ENCODE measurements around the gene ZNF385C.

Gene ZNF385C

GRCh38 chr17:42120770-42121769, 22.8 kb upstream of the ZNF385C start, which contains the start of gene KAT2A:
TSS of gene KAT2A (minus strand) at chr17:42121367. CDS start at chr17:42121304, 63 bp downstream.
- no peak for TF ChIP-seq CTCF (IDR thresholded peaks at IDR 0.05; ENCODE audit: low read depth, low read length, missing control alignments)
- H3K36me3 ChIP-seq (replicated peaks): peaks cover 23% of the 10 kb centered on the region
- peak; percentile 70 for DNase-seq

GRCh38 chr17:42120161-42120769, 22.0 kb upstream of the ZNF385C start:
- no peak for TF ChIP-seq CTCF (IDR thresholded peaks at IDR 0.05; ENCODE audit: low read depth, low read length, missing control alignments)
- Histone ChIP-seq H3K36me3 (replicated peaks) (peaks cover 17% of the 10 kb centered on the region), H3K4me3 (ENCODE audit: low read depth, low read length) (peak overlapping the region; percentile 58), H3K27ac (no peak overlapping the region), H3K27me3 (replicated peaks) (no peaks in the 10 kb centered on the region)
- no peak for DNase-seq
- in situ Hi-C loops (cut with HindIII; ENCODE audit: low pct_ligation_motif_present, low sequenced_read_pairs): loop anchor here (25.0 kb wide), 1 partner anchor 158 kb away; the partner anchor contains the start of gene CNP

More at GRCh38 chr17:42120770-42121769, 22.8 kb upstream of the ZNF385C start, which contains the start of gene KAT2A:
- H3K4me3 ChIP-seq (ENCODE audit: low read depth, low read length): peak within 1 kb of the TSS; percentile 58
- in situ Hi-C loops (cut with HindIII; ENCODE audit: low pct_ligation_motif_present, low sequenced_read_pairs): loop anchor here (25.0 kb wide), 1 partner anchor 159 kb away; the partner anchor contains the start of gene CNP
- no peaks in the 10 kb centered on the region for H3K27me3 ChIP-seq (replicated peaks)
- H3K27ac ChIP-seq: no peak within 1 kb of the TSS

GRCh38 chr17:42119301-42119700, 21.0 kb upstream of the ZNF385C start:
- DNase-seq: no peak
- Histone ChIP-seq H3K27me3 (replicated peaks) (no peaks in the 10 kb centered on the region), H3K36me3 (replicated peaks) (peaks cover 9% of the 10 kb centered on the region), H3K4me3 (ENCODE audit: low read depth, low read length) (no peak overlapping the region), H3K27ac (no peak overlapping the region)
- no peak for TF ChIP-seq CTCF (IDR thresholded peaks at IDR 0.05; ENCODE audit: low read depth, low read length, missing control alignments)
- in situ Hi-C loops (cut with HindIII; ENCODE audit: low pct_ligation_motif_present, low sequenced_read_pairs): loop anchor here (25.0 kb wide), 1 partner anchor 157 kb away; the partner anchor contains the start of gene CNP

GRCh38 chr17:42118545-42118944, 20.3 kb upstream of the ZNF385C start:
- Histone ChIP-seq H3K27me3 (replicated peaks) (no peaks in the 10 kb centered on the region), H3K36me3 (replicated peaks) (peaks cover 8% of the 10 kb centered on the region), H3K27ac (no peak overlapping the region), H3K4me3 (ENCODE audit: low read depth, low read length) (no peak overlapping the region)
- peak; percentile 69 for TF ChIP-seq CTCF (IDR thresholded peaks at IDR 0.05; ENCODE audit: low read depth, low read length, missing control alignments)
- in situ Hi-C loops (cut with HindIII; ENCODE audit: low pct_ligation_motif_present, low sequenced_read_pairs): loop anchor here (25.0 kb wide), 1 partner anchor 156 kb away; the partner anchor contains the start of gene CNP
- no peak for DNase-seq

GRCh38 chr17:42118126-42118510, 19.8 kb upstream of the ZNF385C start:
- TF ChIP-seq CTCF (IDR thresholded peaks at IDR 0.05; ENCODE audit: low read depth, low read length, missing control alignments): no peak
- Histone ChIP-seq H3K27ac (no peak overlapping the region), H3K4me3 (ENCODE audit: low read depth, low read length) (no peak overlapping the region), H3K36me3 (replicated peaks) (peaks cover 6% of the 10 kb centered on the region), H3K27me3 (replicated peaks) (no peaks in the 10 kb centered on the region)
- in situ Hi-C loops (cut with HindIII; ENCODE audit: low pct_ligation_motif_present, low sequenced_read_pairs): loop anchor here (25.0 kb wide), 1 partner anchor 156 kb away; the partner anchor contains the start of gene CNP
- DNase-seq: no peak
